GM19452 (cell line): ENCODE measurements around the gene GMDS.

Experiments used
- ATAC-seq: cut with Tn5 transposase; IDR thresholded peaks from one replicate; pipeline ENCODE4 v1.9.1; 2021; ENCODE audit not compliant: unreplicated experiment

Gene GMDS

GRCh38 chr6:2044192-2044591 lies 201.2 kb downstream of the GMDS start:
- no peak for ATAC-seq

GRCh38 chr6:2042956-2043648 lies 202.3 kb downstream of the GMDS start:
- ATAC-seq, result no peak

- ATAC-seq, result no peak
These were observed 207.3 kb downstream of the GMDS start for GRCh38 chr6:2038092-2038491.

- no peak for ATAC-seq
These were observed 208.0 kb downstream of the GMDS start for GRCh38 chr6:2037237-2037926.

GRCh38 chr6:2036710-2037023 lies 208.7 kb downstream of the GMDS start:
- no peak for ATAC-seq

- ATAC-seq, result no peak
These were observed 209.3 kb downstream of the GMDS start for GRCh38 chr6:2035826-2036709.

- ATAC-seq, result no peak
These were observed 210.4 kb downstream of the GMDS start for GRCh38 chr6:2035046-2035445.

- ATAC-seq, result no peak
These were observed 211.1 kb downstream of the GMDS start for GRCh38 chr6:2034256-2034655.

- no peak for ATAC-seq
These were observed 211.9 kb downstream of the GMDS start for GRCh38 chr6:2033544-2033943.

- ATAC-seq, result no peak
These were observed 214.6 kb downstream of the GMDS start for GRCh38 chr6:2030682-2031244.

GRCh38 chr6:2029952-2030351 lies 215.5 kb downstream of the GMDS start:
- ATAC-seq, result no peak

- ATAC-seq, result no peak
These were observed 216.1 kb downstream of the GMDS start for GRCh38 chr6:2029130-2029794.

- ATAC-seq, result peak; percentile 78
These were observed 216.9 kb downstream of the GMDS start for GRCh38 chr6:2028457-2029038.

- ATAC-seq, result no peak
These were observed 219.3 kb downstream of the GMDS start for GRCh38 chr6:2026133-2026532.

- no peak for ATAC-seq
These were observed 223.7 kb downstream of the GMDS start for GRCh38 chr6:2021713-2022125.

- no peak for ATAC-seq
These were observed 224.5 kb downstream of the GMDS start for GRCh38 chr6:2020909-2021308.

GRCh38 chr6:2019051-2019450 lies 226.4 kb downstream of the GMDS start:
- ATAC-seq, result no peak

GRCh38 chr6:2016040-2016439 lies 229.4 kb downstream of the GMDS start:
- no peak for ATAC-seq

- no peak for ATAC-seq
These were observed 236.9 kb downstream of the GMDS start for GRCh38 chr6:2008383-2008976.

GRCh38 chr6:2007165-2007564 lies 238.2 kb downstream of the GMDS start:
- no peak for ATAC-seq
